Measurements from ENCODE around the gene CNDP2.

The CNDP2 gene

DNA sequence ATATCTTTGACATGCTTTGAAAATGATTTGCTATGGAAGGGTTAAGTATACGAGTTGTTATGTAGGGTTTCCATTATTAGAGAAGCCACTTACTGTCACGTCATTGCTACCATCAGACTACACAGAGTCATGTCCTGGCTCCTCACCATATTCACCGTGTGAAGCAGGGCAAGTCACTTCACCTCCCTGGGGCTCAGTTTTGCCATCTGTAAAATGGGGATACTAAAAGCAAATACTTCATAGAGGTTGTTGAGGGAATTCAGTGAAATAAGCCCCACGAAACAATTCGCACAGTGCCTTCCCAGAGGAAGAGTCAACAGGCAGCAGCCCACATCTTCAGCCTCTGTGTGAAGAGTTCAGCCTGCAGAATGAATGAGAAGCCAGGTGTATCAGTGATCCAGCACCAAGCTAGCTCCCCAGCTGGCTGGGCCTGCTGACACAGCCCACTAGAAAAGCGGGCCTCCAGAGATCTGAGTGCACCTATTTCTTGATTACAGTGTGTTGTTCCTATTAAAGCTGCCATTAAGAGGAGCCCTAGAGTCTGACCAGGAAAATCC, 42.4 kb upstream of the CNDP2 start:
- H3K4me3 ChIP-seq (ENCODE audit: control insufficient read depth, low read depth, low read length) = no peak overlapping the region
- no peak for DNase-seq (ENCODE audit: low read depth)
- TF ChIP-seq, protein P1, sequence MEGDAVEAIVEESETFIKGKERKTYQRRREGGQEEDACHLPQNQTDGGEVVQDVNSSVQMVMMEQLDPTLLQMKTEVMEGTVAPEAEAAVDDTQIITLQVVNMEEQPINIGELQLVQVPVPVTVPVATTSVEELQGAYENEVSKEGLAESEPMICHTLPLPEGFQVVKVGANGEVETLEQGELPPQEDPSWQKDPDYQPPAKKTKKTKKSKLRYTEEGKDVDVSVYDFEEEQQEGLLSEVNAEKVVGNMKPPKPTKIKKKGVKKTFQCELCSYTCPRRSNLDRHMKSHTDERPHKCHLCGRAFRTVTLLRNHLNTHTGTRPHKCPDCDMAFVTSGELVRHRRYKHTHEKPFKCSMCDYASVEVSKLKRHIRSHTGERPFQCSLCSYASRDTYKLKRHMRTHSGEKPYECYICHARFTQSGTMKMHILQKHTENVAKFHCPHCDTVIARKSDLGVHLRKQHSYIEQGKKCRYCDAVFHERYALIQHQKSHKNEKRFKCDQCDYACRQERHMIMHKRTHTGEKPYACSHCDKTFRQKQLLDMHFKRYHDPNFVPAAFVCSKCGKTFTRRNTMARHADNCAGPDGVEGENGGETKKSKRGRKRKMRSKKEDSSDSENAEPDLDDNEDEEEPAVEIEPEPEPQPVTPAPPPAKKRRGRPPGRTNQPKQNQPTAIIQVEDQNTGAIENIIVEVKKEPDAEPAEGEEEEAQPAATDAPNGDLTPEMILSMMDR (IDR thresholded peaks at IDR 0.05; ENCODE audit: control insufficient read depth, insufficient read depth, low read depth, low read length, missing control alignments) = no peak

DNA sequence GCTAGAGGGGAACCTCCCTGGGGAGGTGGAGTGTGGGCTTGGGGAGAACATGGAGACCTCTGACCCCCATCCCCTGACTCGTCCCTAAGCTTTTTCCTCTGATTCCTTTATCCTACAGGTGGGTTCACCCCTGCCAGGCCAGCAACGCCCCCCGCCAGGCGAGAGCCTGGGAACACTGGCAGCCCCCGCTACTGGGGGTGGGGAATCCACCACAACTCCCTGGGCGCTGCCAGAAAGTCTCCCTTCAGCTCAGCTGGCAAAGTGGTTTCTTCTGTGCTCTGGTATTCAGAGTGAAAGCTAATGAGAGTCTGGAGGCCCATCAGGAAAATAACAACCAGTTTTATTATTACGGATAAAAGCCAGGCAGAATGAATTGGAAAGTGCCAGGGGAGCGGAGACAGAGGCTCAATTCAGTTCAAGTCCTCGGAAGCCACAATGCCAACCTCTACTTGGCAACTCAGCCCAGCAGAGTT, 41.8 kb upstream of the CNDP2 start:
- TF ChIP-seq, protein P1 (IDR thresholded peaks at IDR 0.05; ENCODE audit: control insufficient read depth, insufficient read depth, low read depth, low read length, missing control alignments) = no peak
- DNase-seq (ENCODE audit: low read depth) = no peak
- no peak overlapping the region for H3K4me3 ChIP-seq (ENCODE audit: control insufficient read depth, low read depth, low read length)

DNA sequence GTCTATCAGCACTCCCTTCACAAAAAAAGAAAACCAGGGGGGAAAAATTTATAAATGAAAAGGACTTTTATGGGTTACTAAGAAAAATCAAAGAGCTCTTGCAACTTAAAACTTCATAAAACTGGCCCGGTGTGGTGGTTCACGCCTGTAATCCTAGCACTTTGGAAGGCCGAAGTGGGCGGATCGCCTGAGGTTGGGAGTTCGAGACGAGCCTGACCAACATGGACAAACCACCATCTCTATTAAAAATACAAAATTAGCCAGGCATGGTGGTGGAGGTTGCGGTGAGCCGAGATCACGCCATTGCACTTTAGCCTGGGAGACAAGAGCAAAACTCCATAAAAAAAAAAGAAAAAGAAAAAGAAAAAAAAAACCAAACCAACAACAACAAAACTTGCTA, 40.8 kb upstream of the CNDP2 start:
- H3K4me3 ChIP-seq (ENCODE audit: control insufficient read depth, low read depth, low read length) = no peak overlapping the region
- no peak for DNase-seq (ENCODE audit: low read depth)
- TF ChIP-seq, protein P1 (IDR thresholded peaks at IDR 0.05; ENCODE audit: control insufficient read depth, insufficient read depth, low read depth, low read length, missing control alignments) = no peak

DNA sequence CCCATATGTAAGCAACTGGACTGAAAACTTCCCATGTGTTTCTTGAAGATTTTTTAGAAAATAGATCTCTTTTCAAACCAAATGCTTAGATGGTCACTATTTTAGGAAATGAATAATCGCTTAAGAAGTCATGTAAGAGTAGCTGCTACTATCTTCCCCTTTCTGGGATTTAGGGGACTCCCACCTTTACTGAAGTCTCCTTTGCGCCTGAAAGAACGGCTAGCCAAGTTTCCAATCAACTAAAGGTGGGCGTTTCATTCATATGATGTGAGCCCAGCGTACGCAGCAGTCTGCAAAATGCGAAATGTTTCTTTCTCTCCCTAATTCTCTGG, 40.2 kb upstream of the CNDP2 start:
- TF ChIP-seq, protein P1 (IDR thresholded peaks at IDR 0.05; ENCODE audit: control insufficient read depth, insufficient read depth, low read depth, low read length, missing control alignments) = no peak
- no peak overlapping the region for H3K4me3 ChIP-seq (ENCODE audit: control insufficient read depth, low read depth, low read length)
- DNase-seq (ENCODE audit: low read depth) = no peak

DNA sequence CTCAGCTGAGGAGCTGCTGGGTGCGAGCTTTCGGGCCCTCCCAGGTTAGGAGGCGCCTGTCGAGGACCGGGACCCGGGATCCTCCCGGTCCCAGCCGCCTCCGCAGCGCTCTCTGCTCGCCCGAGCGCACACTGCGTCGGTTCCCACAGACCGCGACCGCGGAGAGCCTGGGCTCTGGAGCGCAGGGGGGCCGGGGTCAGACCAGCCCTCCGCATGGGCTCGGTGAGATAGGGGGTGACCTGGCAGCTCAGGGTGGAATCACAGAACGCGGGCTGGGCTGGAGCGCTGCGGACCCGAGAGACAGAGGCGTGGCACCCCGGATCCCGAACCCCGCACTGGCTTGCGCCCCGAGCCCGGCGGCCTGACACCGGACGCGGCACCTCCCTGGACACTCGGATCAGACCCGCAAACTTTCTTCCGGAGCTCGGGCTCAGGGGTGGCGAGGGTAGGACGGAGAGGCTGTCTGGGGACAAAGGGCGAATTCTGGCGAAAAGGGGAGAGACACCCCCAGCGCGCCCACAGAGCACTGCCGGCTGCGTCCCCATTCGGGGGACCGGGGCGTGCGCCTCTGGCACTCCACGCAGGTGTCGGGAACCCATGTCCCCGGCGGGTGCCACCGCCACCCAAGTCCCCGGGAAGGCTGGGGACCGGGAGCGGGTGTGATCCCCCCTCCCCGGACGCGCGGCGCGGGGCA, 39.7 kb upstream of the CNDP2 start:
- H3K4me3 ChIP-seq (ENCODE audit: control insufficient read depth, low read depth, low read length) = no peak overlapping the region
- no peak for DNase-seq (ENCODE audit: low read depth)
- TF ChIP-seq, protein P1 (IDR thresholded peaks at IDR 0.05; ENCODE audit: control insufficient read depth, insufficient read depth, low read depth, low read length, missing control alignments) = no peak

DNA sequence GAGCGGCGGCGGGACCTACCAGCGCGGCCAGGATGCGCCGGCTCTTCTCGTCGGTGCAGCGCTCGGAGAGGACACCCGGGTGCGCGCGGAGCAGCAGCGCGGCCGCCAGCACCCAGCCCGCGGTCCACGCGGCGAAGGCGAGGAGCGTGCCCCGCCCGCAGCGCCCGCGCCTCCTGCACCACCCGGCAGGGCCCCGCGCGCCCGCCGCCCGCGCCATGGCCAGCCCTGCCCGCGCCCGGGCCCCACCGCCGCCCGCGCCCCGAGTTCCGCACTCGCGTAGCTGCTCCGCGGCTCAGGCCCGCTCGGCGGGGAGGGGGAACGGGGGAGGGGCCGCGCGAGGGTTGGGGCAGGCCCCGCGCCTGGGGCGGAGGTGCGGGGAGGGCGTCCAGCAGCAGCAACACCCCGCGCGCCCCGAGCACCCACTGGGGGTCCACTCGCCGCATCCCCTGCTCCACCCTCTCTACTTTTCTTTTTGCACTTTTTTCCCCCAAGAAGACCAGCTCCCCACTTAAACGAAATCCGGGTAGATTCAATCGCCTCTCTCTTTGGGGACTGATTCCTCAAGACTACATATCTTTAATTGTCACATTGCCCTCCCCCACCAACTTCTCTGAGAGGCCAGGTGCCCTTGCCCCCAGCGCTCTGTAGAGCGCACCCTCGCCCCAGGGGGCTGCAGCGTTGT, 39.0 kb upstream of the CNDP2 start, which contains the start of gene DIPK1C:
Gene DIPK1C (minus strand): TSS at position 266 of the 682 bp plus-strand sequence. CDS start 49 bp downstream, at position 217.
- TF ChIP-seq, protein P1 (IDR thresholded peaks at IDR 0.05; ENCODE audit: control insufficient read depth, insufficient read depth, low read depth, low read length, missing control alignments) = no peak
- no peak within 1 kb of the TSS for H3K4me3 ChIP-seq (ENCODE audit: control insufficient read depth, low read depth, low read length)
- no peak for DNase-seq (ENCODE audit: low read depth)

Measured in AG09309 (cell line).